GM23338 (cell line): ENCODE data around the gene GRK5.

Experiments
- REST ChIP-seq: IDR thresholded peaks from one replicate; pipeline ENCODE4 v1.6.1; 2018; ENCODE audit warnings: antibody characterized with exemption; ENCODE audit not compliant: unreplicated experiment
- TF ChIP-seq, protein P1 (sequence below), 2 experiments: fragments of 200-600 bp in 1 of 2; sonication (generic) in 1 of 2; conservative IDR thresholded peaks; 2 replicates each; pipeline versions ENCODE4 v1.5.1 to v1.6.1; 2016 to 2017; ENCODE audit warnings: antibody characterized with exemption in 2 of 2, low read depth in 2 of 2, mild to moderate bottlenecking in 2 of 2, moderate library complexity in 1 of 2

DNA sequence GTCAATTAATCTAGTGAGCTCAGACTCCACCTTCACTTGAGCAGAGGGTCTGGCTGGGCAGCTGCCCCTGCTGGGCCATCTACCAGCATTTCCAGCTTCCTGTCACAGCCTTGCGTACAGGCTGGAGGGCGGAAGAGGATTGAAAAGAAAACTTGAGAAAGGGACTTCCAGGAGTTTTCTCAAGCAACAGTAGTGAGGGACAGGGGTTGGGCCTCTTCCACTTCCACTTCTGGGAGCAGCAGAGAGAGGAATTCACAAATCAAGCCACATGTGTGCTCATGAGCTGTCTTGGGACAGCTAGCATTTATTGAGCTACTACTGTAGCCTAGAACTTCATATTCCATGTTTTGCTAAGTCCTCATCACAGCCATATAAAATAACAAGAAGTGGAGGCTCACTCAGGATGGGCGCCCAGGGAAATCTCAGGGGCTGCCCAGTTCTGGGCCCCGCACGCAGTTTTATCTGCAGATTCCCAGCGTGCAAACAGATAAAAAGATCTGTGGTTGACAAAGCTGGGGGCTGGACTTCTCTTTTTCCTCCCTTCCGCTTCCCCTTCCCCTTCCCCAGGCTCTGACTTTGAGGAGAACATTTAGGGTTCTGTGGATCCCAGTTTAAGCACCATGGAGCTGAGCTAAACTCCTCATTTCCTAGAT, 199.4 kb downstream of the GRK5 start:
- no peak for TF ChIP-seq REST
- TF ChIP-seq, protein P1, sequence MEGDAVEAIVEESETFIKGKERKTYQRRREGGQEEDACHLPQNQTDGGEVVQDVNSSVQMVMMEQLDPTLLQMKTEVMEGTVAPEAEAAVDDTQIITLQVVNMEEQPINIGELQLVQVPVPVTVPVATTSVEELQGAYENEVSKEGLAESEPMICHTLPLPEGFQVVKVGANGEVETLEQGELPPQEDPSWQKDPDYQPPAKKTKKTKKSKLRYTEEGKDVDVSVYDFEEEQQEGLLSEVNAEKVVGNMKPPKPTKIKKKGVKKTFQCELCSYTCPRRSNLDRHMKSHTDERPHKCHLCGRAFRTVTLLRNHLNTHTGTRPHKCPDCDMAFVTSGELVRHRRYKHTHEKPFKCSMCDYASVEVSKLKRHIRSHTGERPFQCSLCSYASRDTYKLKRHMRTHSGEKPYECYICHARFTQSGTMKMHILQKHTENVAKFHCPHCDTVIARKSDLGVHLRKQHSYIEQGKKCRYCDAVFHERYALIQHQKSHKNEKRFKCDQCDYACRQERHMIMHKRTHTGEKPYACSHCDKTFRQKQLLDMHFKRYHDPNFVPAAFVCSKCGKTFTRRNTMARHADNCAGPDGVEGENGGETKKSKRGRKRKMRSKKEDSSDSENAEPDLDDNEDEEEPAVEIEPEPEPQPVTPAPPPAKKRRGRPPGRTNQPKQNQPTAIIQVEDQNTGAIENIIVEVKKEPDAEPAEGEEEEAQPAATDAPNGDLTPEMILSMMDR (conservative IDR thresholded peaks at IDR 0.05; ENCODE audit: low read depth in 2 of 2): no peak
